Fibroblast of pulmonary artery (primary cell): ENCODE measurements around the gene CLCF1.

Experiments used
- DNase-seq: peaks from one replicate; pipeline ENCODE4 v3.0.0-alpha.2; 2010; ENCODE audit warnings: low read depth
- H3K4me3 ChIP-seq: replicated peaks from 2 replicates; pipeline ENCODE4 v1.5.1; 2011; ENCODE audit warnings: low read depth, mild to moderate bottlenecking, control low read depth, low read length, moderate library complexity
- CTCF ChIP-seq: IDR thresholded peaks from 2 replicates; pipeline ENCODE4 v1.5.1; 2011; ENCODE audit warnings: mild to moderate bottlenecking, control low read depth, low read length, inconsistent platforms; ENCODE audit errors: missing control alignments

Gene CLCF1

GRCh38 chr11:67368621-67369020 lies 4.8 kb downstream of the CLCF1 start:
- DNase-seq: no peak
- no peak overlapping the region for H3K4me3 ChIP-seq
- no peak for TF ChIP-seq CTCF

- TF ChIP-seq CTCF: no peak
- DNase-seq: no peak
- H3K4me3 ChIP-seq: no peak overlapping the region
Observed at GRCh38 chr11:67367761-67368227, 5.6 kb downstream of the CLCF1 start.

DNA sequence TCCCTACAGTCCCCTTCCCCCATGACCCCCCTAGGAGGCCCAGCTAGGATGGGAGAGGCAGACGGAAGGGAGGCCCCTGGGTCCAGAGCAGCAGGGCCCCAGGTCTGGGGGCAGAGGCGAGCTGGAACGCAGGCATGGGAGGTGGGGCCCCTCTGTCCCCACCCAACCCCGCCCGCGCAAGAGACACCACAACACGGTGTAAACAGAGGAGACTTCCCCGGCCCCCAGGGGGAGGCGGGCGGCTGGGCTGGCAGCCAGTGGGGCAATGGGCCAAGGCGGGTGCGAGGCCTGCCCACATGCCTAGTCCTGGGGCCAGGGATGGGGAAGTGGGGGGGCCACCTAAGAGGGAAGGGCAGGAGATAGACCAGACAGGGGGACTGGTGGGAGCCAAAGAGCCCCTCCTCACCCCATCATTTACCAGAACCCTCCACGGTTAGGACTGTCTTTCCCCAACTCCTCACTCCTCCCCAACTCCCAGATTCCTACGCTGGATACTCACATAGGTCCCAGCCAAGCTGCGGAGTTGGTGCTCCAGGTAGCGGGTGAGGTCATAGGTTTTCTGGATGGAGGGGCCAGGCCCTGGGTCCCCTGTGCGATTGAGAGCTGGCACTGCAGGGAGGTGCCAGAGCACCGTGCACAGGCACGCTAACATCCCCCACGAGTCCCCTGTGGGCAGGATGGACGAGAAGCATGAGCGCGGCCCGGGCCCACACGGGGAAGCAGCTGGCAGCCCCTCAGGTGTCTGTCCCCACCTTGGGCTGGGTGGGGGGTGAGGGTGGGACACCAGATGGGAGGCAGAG lies 6.2 kb downstream of the CLCF1 start:
- no peak for TF ChIP-seq CTCF
- no peak overlapping the region for H3K4me3 ChIP-seq
- DNase-seq: peak; percentile 63

GRCh38 chr11:67366546-67366945 lies 6.9 kb downstream of the CLCF1 start:
- TF ChIP-seq CTCF: no peak
- peak; percentile 68 for DNase-seq

GRCh38 chr11:67365736-67366444 lies 7.5 kb downstream of the CLCF1 start:
- no peak for DNase-seq

More at GRCh38 chr11:67366546-67366945, 6.9 kb downstream of the CLCF1 start:
- no peak overlapping the region for H3K4me3 ChIP-seq

More at GRCh38 chr11:67365736-67366444, 7.5 kb downstream of the CLCF1 start:
- no peak for TF ChIP-seq CTCF
- H3K4me3 ChIP-seq: peak overlapping the region; percentile 9
